Cerebellar nuclear complex (tissue), 1 donor: ENCODE measurements around the gene LRRC46.

ENCODE experiments used
- DNase-seq, 2 experiments: peaks; one replicate each; lab custom pipeline; 2025; lab: John Stamatoyannopoulos, UW

LRRC46 gene

GRCh38 chr17:47810200-47810821 is 21.2 kb upstream of the LRRC46 start:
- DNase-seq: no peak

GRCh38 chr17:47810901-47811635 is 20.4 kb upstream of the LRRC46 start:
- no peak for DNase-seq

GRCh38 chr17:47811709-47812108 is 19.8 kb upstream of the LRRC46 start:
- DNase-seq: no peak

- no peak for DNase-seq
These were observed 19.1 kb upstream of the LRRC46 start for GRCh38 chr17:47812146-47812920.

- DNase-seq: no peak
These were observed 18.4 kb upstream of the LRRC46 start for GRCh38 chr17:47813077-47813476.

GRCh38 chr17:47813512-47814031 is 17.9 kb upstream of the LRRC46 start:
- DNase-seq: no peak

- DNase-seq: no peak
These were observed 16.2 kb upstream of the LRRC46 start for GRCh38 chr17:47815106-47815918.

- DNase-seq: no peak
These were observed 15.2 kb upstream of the LRRC46 start for GRCh38 chr17:47816111-47816735.

GRCh38 chr17:47816947-47817346 is 14.5 kb upstream of the LRRC46 start:
- no peak for DNase-seq

- no peak for DNase-seq
These were observed 13.3 kb upstream of the LRRC46 start for GRCh38 chr17:47818002-47818695.

GRCh38 chr17:47819475-47819874 is 12.0 kb upstream of the LRRC46 start:
- DNase-seq: no peak

GRCh38 chr17:47820033-47820789 is 11.3 kb upstream of the LRRC46 start:
- DNase-seq: no peak

GRCh38 chr17:47821031-47821423 is 10.4 kb upstream of the LRRC46 start:
- no peak for DNase-seq

GRCh38 chr17:47821424-47822391 is 9.8 kb upstream of the LRRC46 start, which contains the start of gene OSBPL7:
TSS of gene OSBPL7 (minus strand) at chr17:47821794. CDS start at chr17:47820278, 1,516 bp downstream.
- DNase-seq: no peak

- no peak for DNase-seq
These were observed 8.7 kb upstream of the LRRC46 start for GRCh38 chr17:47822785-47823184.

- no peak for DNase-seq
These were observed 8.0 kb upstream of the LRRC46 start for GRCh38 chr17:47823519-47823918.

GRCh38 chr17:47829870-47830269 is 1.6 kb upstream of the LRRC46 start:
- no peak for DNase-seq

- no peak for DNase-seq
These were observed 971 bp upstream of the LRRC46 start for GRCh38 chr17:47830396-47831002.
